NCI-H187 treated with DMSO at 0.1 percent for 48 hours (cell line): ENCODE data around the gene GDAP1L1.
"Not testable (repeated sequence)": the region's sequence is repeated elsewhere in the genome, so short reads cannot be mapped to it uniquely, and the experiment has no call there.

Source experiments
- DNase-seq: peaks from one replicate; lab custom pipeline; 2025; lab: John Stamatoyannopoulos, UW

The GDAP1L1 gene

DNA sequence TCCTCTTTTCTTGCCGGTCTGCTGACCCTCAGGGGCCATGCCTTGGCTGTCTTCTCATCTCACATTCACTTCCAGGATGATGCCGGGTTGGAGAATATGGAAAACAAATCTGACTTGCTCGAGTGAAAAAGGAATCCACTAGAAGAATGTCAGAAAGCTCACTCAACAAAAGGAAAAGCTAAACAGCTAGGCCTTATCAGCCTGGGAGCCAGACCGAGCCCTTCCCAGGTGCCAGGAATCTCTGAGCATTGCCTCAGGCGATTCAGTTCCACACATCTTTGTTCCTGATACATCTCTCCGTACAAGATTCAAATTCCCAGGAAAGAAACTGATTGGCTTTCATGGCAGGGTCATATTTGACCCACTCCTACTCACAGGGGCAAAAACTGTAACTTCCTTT, 27.3 kb upstream of the GDAP1L1 start:
- DNase-seq: no peak

DNA sequence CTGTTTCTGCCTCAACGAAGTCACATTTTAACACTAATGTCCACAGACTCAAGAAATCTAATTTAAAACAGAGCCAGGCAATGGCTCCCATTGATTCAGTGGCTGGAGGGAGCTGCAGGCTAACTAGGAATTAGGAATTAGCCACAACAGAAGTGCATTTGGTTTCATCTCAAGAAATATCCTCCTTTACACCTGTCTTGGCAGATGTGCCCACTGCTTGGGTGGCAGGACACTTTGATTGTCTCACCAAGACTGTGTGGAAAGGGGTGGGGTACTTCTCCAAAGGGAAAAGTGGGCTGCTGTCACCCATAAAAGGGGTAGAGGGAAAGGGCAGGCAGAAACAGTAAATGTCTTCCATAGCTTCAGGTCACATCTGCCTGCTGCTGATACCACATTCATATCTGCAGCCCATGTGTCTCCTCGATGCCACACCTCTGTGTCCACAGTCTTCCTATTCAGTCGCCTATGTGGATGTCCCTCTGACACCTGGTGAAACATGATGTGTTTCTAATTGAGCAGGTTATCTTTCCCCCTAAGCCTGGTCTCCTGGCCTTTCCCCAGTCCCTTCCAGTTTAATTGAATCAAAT, 25.6 kb upstream of the GDAP1L1 start:
- no peak for DNase-seq

DNA sequence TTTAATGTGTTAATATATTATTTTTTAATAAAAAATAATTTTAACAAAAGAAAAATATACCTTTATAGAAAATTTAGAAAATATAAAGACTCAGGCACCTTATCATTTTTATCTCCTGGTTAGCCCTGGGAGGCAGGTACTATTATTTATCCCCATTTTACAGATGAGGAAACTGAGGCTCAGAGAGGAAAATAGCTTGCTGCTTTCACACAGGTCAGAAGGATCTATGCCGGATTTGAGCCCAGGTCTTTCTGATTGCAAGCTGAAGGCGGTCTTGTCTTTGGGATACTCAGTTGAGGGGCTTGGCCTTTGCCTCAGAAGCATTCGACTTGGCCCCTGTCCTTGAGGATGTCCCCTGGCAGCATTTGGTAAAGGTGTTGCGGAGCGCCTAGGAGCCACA, 25.1 kb upstream of the GDAP1L1 start:
- DNase-seq: no peak

DNA sequence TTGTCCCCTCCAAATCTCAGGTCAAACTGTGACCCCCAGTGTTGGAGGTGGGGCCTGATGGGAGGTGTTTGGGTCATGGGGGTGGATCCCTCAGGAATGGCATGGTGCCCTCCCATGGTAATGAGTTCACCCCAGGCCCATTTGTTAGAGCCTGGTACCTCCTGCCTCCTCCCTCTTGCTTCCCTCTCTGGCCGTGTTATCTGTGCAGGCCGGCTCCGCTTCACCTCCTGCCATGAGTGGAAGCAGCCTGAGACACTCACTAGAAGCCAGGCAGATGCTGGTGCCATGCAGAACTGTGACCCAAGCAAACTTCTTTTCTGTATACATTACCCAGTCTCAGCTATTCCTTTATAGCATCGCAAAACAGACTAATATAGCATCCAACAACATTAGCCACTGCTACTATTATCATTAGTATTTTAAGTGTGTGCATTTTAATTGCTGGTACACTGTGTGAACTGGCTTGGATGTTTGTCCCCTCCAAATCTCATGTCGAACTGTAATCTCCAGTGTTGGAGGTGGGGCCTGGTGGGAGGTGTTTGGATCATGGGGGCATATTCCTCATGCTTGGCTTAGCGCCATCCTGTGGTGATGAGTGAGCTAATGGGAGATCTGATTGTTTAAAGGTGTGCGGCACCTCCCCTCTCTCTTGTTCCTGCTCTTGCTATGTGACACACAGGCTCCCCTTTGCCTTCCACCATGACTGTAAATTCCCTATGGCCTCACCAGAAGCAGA, 24.3 kb upstream of the GDAP1L1 start:
- no peak for DNase-seq

DNA sequence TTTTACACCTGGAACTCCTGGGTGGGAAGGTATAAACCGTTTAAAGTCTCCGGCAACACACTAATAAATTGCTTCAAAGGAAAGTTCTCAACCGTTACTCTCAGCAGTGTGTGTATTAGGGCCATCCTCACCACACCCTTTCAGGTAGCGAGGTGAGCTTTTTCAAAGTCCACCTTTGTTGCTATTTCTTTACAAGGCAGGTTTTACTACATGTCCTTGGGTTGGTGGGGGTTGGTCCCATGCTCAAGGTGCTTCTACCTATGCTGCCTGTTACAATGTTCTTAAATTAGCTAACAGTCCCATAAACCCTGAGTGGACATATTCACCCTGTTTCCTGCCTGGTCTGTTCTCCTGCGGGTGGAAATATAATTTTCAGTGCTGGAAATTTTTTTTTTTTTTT, 23.4 kb upstream of the GDAP1L1 start:
- no peak for DNase-seq

DNA sequence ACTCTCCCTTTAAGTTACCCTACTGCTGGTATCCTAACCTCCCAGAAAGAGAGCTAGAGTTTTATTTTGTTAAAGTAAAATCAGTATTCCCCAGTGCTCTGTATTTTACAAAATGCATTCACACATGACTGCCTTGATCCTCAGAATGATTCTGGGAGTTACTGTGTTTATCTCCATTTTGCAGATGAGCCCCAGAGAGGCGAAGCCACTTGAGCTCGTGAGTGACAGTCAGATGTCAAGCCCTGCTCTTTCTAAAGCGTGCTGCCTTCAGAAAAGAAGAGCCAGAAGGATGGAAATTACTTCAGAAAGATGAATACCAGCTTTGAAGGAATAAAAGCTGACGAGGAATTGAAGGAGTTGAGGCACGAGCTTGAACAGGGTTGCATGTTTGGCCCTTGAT, 22.5 kb upstream of the GDAP1L1 start:
- DNase-seq: no peak

DNA sequence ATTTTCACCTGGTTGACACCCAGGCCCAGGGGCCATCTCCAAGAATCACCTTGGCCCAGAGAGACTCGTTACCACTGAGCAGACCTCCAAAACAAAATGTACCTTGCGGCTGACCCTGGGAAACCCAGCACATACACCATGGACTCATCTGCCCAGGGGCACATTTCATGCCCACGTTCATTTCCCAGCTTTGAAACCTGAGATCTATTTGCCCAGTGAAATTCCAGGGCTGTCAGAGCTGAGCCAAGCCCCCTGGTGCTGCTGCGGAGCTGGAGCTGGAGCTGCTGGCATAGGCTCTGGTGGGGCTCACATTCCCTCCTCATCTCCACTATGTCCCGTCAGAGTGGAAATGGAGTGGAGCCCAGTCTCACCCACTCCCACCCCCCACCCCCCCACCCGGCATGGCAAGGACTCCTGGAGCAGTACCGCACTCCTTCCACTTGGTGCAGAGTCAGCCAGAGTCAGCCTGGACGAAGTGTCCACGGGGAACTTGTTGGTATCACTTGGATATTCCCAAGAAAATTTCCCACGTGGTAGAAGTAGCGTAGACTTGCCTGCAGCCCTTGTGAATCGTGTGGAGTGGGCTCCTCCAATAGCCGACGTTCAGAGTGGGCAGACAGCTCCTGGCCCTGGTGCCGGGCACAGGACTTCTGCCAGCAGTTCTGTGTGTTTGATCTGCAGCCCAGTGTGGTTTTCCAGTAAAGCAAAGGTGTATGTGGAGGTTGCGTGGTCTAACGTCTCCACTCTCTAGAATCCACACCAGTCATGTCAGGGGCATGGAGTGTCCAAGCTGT, 18.4 kb upstream of the GDAP1L1 start:
- no peak for DNase-seq

DNA sequence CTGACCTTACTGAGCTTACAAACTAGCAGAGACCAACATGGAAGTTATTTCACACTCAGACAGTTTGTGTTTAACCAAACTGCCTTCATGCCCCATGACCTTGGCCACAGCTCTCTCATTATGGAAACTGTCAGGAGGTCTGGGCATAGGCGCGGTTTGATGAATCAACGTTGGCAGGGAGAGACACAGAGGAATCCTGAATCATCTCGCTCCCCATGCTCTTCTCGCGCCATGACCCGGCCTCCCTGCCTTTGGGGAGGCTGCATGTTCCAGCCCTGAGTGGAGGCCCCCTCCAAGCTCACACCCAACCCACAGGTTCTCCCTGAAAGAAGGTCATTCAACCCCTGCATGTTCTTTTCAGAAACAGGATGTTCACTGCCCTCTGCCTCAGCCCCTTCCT, 15.9 kb upstream of the GDAP1L1 start:
- no peak for DNase-seq

DNA sequence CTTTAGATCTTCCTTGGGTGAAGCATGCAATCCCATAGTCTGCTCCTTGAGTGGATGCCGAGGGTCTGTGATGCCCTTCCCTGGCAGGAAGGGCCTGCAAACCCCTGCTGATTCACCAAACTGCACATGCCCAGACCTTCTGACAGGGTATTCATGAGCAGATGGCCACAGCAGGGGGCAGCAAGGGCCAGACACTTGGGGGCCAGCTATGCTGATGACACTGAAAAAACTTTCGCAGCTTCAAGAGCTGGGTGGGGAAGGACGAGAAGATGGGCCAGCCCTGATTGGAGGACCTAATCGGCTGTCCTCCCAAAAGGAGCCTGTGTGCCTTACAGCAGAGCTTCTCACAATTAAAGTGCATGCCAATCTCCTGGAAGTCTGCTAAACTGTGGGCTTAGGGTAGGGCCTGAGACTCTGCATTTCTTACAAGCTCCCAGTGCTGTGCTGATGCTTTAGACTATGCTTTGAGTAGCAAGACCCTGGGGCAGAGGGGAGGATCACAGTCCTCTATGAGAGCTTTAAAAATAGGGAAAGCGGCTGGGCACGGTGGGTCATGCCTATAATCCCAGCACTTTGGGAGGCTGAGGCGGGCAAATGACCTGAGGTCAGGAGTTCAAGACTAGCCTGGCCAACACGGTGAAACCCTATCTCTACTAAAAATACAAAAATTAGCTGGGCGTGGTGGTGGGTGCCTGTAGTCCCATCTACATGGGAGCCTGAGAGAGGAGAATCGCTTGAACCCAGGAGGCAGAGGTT, 15.2 kb upstream of the GDAP1L1 start:
- DNase-seq: no peak

DNA sequence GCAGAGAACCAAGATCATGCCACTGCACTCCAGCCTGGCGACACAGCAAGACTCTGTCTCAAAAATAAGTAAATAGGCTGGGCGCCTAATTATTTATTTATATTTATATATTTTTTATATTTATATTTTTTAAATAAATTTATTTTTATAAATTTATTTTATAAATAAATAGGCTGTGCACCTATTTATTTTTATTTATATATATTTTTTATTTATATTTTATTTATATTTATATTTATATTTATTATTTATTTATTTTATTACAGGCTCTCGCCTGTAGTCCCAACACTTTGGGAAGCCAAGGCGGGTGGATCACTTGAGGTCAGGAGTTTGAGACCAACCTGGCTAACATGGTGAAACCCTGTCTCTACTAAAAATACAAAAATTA, 14.6 kb upstream of the GDAP1L1 start:
- not testable (repeated sequence) for DNase-seq

DNA sequence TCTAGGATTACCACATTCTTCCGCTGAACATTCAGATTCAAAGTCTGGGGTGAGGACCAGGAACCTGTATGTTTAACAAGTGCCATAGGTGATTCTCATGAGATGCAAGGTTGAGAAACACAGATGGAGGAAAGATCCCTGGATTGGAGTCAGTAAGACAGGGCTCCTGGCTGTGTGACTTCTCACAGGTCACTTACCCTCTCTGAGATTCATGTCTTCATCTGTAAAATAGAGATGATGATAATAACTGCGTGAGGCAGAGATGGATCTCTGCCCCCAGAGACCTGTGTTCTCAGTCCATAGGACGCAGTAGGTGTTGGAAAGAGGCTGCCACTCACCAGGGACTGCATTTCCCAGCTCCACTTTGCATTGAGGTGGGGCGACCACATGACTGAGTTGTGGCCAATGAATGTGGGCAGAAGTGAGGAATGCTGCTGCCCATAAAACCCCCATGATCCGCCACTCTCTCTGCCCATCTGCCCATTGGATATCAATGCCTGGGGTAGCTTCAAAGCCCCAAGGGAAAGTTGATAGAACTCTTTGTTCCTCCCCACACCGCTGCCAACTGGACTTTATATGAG, 13.6 kb upstream of the GDAP1L1 start:
- no peak for DNase-seq

DNA sequence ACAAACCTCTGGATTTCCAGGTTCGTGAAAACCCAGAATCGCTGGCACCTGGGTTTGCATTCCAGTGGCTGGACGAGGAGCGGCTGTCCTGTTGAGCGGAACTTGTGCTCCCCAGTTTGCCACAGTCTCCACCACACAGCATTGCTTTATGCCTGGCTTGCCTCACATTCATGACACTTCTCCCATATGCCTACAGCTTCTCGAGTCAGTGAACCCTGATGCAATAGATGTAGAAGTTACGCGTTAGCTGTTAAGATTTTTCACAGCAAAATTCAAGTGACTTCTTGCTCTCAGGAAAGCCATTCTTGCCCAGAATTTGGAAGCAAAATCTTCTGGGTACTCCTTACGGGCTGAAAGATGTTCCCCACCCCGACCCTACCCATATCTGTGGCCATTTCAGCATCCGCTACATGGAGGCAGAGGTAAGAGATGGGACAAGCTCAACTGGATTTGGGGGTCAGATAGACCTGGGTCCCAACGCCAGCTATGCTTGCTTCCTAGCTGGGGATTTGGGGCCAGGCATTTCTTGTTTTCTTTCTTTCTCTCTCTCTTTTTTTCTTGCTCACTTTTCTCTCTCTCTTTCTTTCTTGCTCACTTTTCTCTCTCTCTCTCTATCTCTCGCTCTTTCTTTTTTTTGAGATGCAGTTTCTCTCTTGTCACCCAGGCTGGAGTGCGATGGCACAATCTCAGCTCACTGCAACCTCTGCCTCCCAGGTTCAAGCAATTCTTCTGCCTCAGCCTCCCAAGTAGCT, 12.4 kb upstream of the GDAP1L1 start:
- DNase-seq: no peak

DNA sequence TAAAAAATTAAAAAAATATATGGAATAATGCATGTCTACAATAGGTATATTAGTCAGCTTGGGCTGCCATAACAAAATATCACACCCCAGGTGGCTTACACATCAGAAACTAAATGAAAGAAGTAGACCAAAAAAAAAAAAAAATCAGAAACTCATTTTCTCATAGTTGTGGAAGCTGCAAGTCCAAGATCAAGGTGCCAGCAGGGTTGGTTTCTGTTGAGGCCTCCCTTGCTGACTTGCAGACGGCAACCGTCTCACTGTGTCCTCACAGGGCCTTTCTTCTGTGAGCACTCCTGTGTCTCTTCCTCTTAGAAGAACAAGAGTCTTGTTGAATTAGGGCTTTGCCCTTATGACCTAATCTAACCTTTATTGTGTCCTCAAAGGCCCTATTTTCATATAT, 11.4 kb upstream of the GDAP1L1 start:
- DNase-seq: no peak

DNA sequence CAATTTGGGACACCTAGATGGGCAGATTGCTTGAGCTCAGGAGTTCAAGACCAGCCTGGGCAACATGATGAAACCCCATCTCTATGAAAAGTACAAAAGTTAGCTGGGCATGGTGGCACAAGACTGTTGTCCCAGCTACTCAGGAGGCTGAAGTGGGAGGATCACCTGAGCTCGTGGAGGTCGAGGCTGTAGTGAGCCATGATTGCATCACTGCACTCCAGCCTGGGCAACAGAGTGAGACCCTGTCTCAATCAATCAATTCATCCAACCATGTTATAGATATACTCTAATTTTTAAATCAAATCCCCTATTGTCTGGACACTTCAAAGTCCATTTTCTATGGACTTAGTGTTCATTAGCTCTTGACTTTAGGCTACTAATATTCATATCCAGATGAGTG, 10.3 kb upstream of the GDAP1L1 start:
- DNase-seq: not testable (repeated sequence)

DNA sequence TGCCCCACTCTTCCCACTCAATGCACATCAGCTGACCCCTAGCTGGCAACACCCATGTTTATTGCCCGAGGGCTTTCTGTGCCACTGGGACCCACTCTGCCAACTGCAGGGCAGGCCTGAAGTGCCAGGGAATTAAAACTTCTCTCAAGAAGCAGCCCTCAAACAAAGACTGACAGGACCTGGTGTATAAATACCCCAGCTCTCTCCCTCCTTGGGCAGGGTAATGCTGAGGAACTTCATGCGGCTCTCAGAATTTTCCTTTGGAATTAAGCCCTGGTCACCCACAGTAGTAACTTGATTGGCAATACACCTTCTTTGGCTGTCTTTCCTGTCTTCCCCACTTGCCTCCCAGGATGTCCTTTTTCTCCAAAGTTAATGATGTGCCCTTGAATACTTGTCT, 5.3 kb upstream of the GDAP1L1 start:
- no peak for DNase-seq

DNA sequence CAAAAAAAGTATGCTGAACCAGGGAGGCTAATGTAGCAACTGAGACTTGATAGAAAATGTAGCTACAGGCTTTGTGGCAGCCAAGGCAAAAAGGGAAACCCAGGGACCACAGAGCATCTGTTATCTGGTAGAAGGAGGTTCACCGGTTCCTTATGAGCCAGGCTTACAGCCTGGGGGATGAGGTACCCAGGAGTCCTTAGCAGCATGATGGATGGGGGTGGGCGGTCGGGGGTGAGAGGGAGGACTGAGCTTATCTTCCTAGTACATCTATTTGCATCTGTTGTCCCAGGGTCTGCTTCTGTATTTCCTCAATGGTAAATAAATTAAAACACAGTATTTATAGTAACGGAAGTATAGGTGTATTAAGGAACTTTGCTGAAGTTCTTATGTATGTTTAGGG, 1.1 kb upstream of the GDAP1L1 start:
- DNase-seq: no peak

DNA sequence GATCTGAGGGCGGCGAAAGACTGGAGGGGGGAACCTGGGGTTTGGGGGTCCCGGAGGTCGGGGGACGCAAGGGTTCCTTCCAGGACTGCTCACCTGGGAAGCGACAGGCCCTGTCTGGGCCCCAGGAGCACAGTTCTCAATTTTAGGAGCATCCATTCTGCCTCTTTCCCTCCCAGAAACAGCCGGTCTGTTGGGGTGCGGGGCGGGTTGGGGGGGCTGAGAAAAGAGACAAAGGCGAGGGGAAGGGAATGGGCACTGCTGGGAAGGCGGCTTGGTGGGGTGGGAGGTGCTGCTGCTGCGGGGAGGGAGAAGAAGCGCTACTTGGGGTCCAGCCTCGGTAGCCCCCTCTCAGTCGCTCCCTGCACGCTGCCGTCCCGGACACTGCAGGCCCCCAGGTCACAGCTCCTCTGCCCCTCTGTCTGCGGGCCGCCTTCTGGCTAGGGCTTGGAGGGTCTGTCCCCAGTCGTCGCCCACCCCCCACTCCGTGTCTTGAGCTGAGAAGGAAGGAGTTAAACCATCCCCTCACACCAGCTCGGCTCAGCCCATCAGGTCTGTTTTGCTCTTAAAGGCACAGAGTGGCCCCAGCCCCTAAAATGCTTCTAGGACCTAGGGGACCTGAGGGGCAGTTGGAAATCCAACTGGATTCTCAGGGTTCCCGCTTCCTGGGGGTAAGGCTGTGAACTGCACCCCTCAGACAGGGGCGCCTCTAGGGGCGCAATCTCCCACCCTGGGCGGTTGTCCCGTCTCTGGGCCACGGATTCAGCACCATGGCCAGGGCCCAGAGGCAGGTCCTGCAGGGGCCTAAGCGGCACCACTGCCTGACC, 690 bp downstream of the GDAP1L1 start:
- no peak for DNase-seq

DNA sequence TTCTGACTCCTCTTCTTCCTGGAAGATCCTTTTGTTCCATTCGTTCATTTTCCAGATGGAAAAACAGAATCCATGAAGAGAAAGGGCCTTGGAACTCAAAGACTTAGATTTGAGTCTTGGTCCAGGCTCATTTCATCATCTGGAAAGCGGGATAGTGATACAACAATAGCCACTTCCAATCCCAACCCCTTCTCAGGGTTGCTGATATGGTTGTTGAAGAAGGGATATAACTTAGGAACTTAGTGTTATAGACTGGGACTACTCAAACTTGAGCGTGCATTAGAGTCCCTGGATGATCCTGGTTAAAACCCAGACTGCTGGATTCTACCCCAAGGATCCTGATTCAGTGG, 1.3 kb downstream of the GDAP1L1 start:
- no peak for DNase-seq

DNA sequence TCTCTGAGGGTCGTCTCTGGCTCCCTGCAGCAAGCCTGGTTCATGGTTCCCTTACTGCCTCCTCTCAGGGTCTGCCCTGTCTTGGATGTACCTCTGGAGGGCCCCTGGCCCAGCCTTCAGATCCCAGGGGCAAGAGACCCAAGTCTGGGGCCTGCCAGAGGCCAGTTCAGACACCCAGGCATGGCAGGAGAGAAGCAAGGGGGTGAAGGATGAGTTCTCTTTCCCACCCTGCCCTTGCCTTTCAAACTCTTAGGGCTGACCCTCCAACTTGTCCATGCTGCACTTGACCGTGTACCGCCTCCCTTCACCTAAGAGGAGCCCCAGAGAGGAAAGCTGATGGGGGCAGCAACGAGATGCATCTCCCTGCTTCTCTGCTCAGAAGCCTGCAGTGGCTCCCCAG, 4.2 kb downstream of the GDAP1L1 start:
- DNase-seq: no peak

DNA sequence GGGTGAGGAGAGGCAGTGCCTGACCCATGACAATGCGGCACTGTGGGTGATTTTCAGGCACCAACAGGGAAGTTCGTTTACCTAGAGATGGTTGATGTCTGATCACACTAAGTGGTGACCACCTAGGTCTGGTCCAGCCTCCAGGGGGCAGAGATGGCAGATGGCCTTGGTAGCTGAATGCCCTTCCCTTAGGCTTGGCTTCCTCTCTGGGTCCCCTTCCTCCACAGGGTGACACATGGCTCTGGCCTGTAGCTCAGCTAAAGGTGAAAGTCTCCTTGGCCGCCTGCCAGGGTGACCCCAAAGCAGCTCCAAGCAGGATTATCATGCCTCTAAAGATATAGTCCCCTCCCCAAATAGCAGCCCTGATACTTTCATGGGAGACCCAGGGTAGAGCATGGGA, 6.4 kb downstream of the GDAP1L1 start:
- no peak for DNase-seq

DNA sequence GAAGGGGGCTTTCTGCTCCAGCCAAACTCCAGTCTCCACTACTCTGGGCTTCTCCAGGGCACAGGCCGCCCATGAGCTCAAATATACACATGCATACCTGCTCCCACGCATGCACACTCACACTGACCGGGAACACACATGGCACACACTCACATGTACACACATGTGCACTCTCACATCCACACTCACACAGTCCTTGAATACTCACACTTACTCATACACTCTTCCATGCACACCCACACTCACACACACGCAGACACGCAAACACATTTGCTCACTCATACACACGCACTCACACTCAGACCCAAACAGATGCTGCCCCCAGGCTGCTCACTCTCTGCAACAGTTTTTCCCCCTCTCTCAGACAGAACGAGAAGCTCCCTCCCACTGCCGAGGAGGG, 7.0 kb downstream of the GDAP1L1 start:
- DNase-seq: no peak
